Head of caudate nucleus (tissue), 42 donors: ENCODE results near the gene SAMD14.
A peak's percentile ranks its signal among the peaks of the same experiment; 100 is the strongest.

ENCODE experiments used
- DNase-seq, 42 donors: peaks; one replicate each; pipeline versions ENCODE4 v3.0.0 to v3.0.0-alpha.2; 2020 to 2021; ENCODE audit warnings: mixed read lengths in 7 of 42
- intact Hi-C: fragments of 100-400 bp; cut with DNase I; formaldehyde crosslinking; loops from one replicate; pipeline ENCODE4 v1.15.0; 2022

SAMD14 gene

GRCh38 chr17:50139185-50139783, 9.3 kb upstream of the SAMD14 start:
- DNase-seq: no peak
- intact Hi-C loops: no loop called here

GRCh38 chr17:50137042-50137441, 7.1 kb upstream of the SAMD14 start:
- intact Hi-C loops: no loop called here
- peak in 31 of 42 donors; percentile 37 to 91 (median 73) for DNase-seq

GRCh38 chr17:50136096-50136687, 6.2 kb upstream of the SAMD14 start:
- intact Hi-C loops: no loop called here
- DNase-seq: peak in 1 of 42 donors; percentile 24

- no peak for DNase-seq
- intact Hi-C loops: no loop called here
Observed at GRCh38 chr17:50135316-50136095, 5.5 kb upstream of the SAMD14 start.

- intact Hi-C loops: no loop called here
- peak in 1 of 42 donors; percentile 2 for DNase-seq
Observed at GRCh38 chr17:50134206-50135110, 4.5 kb upstream of the SAMD14 start.

- peak in 2 of 42 donors; percentile 18 to 19 for DNase-seq
- intact Hi-C loops: no loop called here
Observed at GRCh38 chr17:50133769-50134099, 3.8 kb upstream of the SAMD14 start.

GRCh38 chr17:50133028-50133768, 3.2 kb upstream of the SAMD14 start:
- peak in 9 of 42 donors; percentile 18 to 78 (median 48) for DNase-seq
- intact Hi-C loops: no loop called here

- intact Hi-C loops: no loop called here
- DNase-seq: no peak
Observed at GRCh38 chr17:50132104-50132794, 2.3 kb upstream of the SAMD14 start.

- no peak for DNase-seq
- intact Hi-C loops: no loop called here
Observed at GRCh38 chr17:50130559-50131305, 772 bp upstream of the SAMD14 start.

GRCh38 chr17:50129353-50129727, 620 bp downstream of the SAMD14 start:
- DNase-seq: no peak
- intact Hi-C loops: no loop called here

- intact Hi-C loops: no loop called here
- DNase-seq: peak in 7 of 42 donors; percentile 38 to 64 (median 55)
Observed at GRCh38 chr17:50128441-50129352, 1.3 kb downstream of the SAMD14 start.

GRCh38 chr17:50127697-50128361, 2.1 kb downstream of the SAMD14 start:
- no peak for DNase-seq
- intact Hi-C loops: no loop called here

- intact Hi-C loops: no loop called here
- DNase-seq: no peak
Observed at GRCh38 chr17:50125420-50125997, 4.5 kb downstream of the SAMD14 start.

- DNase-seq: peak in 5 of 42 donors; percentile 28 to 59 (median 41)
- intact Hi-C loops: no loop called here
Observed at GRCh38 chr17:50123649-50124349, 6.2 kb downstream of the SAMD14 start.

GRCh38 chr17:50122945-50123344, 7.0 kb downstream of the SAMD14 start:
- intact Hi-C loops: no loop called here
- no peak for DNase-seq
